ENCODE results near the gene STX2. TPM values are rescaled to one million over a fixed set of nuclear protein-coding genes. Genes with fewer than 3 reads are reported as not detected.

The STX2 gene
- total RNA-seq, 1 experiment from 2014 or later = 19.0 TPM

DNA sequence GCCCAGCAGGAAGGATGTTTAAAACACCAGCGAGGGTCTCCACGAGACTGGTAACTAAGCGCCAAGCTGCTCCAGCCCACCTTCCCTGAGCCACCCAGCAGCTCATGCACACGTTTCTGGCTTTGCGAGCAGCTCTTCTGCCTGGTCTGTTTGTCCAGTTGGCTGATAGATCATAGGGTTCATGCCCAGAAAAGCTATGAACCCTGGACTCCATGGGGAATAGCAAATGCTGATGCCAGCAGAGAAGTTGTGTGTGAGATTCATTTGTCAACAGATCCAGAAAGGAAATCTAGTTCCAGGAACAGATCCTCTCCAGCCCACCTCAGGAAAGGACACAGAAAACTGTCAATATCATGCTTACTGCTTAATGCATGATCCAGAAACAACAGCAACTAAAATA is 94.8 kb downstream of the STX2 start:
- no TSS peak for BruUV-seq (replicated peaks)
- ChIA-PET CTCF (interaction anchor here (0.6 to 0.7 kb wide), 4 partner anchors 13 to 1070 kb away, joined by 3 to 4 read pairs (median 3); no protein-coding TSS in a partner anchor), POLR2A (interaction anchor here (0.6 kb wide), 1 partner anchor 341 kb away, joined by 3 read pairs; no protein-coding TSS in a partner anchor)
- Mint-ChIP-seq H3K27me3 (ENCODE audit: insufficient read depth, unreplicated experiment) (peaks cover 22% of the 10 kb centered on the region), H3K27ac (ENCODE audit: low read depth, unreplicated experiment) (no peak overlapping the region), H3K4me3 (ENCODE audit: unreplicated experiment) (no peak overlapping the region), H3K9me3 (ENCODE audit: unreplicated experiment) (peaks cover 7% of the 10 kb centered on the region), H3K36me3 (ENCODE audit: insufficient read depth, unreplicated experiment) (no peaks in the 10 kb centered on the region), H3K4me1 (ENCODE audit: insufficient read depth, unreplicated experiment) (no peaks in the 10 kb centered on the region)
- TF ChIP-seq, protein P1, sequence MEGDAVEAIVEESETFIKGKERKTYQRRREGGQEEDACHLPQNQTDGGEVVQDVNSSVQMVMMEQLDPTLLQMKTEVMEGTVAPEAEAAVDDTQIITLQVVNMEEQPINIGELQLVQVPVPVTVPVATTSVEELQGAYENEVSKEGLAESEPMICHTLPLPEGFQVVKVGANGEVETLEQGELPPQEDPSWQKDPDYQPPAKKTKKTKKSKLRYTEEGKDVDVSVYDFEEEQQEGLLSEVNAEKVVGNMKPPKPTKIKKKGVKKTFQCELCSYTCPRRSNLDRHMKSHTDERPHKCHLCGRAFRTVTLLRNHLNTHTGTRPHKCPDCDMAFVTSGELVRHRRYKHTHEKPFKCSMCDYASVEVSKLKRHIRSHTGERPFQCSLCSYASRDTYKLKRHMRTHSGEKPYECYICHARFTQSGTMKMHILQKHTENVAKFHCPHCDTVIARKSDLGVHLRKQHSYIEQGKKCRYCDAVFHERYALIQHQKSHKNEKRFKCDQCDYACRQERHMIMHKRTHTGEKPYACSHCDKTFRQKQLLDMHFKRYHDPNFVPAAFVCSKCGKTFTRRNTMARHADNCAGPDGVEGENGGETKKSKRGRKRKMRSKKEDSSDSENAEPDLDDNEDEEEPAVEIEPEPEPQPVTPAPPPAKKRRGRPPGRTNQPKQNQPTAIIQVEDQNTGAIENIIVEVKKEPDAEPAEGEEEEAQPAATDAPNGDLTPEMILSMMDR (IDR thresholded peaks at IDR 0.05; ENCODE audit: unreplicated experiment) = no peak
- intact Hi-C loops (cut with micrococcal nuclease) = no loop called here
- no peak for DNase-seq (ENCODE audit: unreplicated experiment)

DNA sequence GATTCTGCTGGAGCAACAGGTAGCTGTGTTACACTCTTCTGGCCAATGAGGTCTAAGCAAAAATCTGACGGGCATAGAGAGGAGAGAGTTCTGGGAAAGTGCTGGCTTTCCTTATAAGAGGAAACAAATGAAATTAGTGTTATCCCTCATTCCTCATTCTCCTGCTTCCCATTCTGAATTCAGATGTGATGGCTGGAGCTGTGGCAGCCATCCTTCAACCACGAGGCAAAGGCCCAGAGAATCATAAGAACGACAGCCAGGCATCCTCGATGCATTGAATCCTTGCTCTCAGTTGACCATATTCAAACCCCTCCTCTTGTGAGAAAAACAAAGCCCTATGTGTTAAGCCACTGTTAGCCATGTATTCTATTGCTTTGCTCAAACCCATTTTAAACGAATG is 95.4 kb downstream of the STX2 start:
- Mint-ChIP-seq H3K27ac (ENCODE audit: low read depth, unreplicated experiment) (no peak overlapping the region), H3K4me3 (ENCODE audit: unreplicated experiment) (no peak overlapping the region), H3K4me1 (ENCODE audit: insufficient read depth, unreplicated experiment) (no peaks in the 10 kb centered on the region), H3K36me3 (ENCODE audit: insufficient read depth, unreplicated experiment) (no peaks in the 10 kb centered on the region), H3K9me3 (ENCODE audit: unreplicated experiment) (peaks cover 7% of the 10 kb centered on the region), H3K27me3 (ENCODE audit: insufficient read depth, unreplicated experiment) (peaks cover 22% of the 10 kb centered on the region)
- no TSS peak for BruUV-seq (replicated peaks)
- POLR2A ChIA-PET = interaction anchor here (0.5 kb wide), 1 partner anchor 9 kb away, joined by 3 read pairs; no protein-coding TSS in a partner anchor
- TF ChIP-seq, protein P1 (IDR thresholded peaks at IDR 0.05; ENCODE audit: unreplicated experiment) = no peak
- CTCF ChIA-PET = interaction anchor here (0.6 to 0.8 kb wide), 3 partner anchors 13 to 330 kb away, joined by 3 to 4 read pairs (median 3); no protein-coding TSS in a partner anchor
- intact Hi-C loops (cut with micrococcal nuclease) = no loop called here
- DNase-seq (ENCODE audit: unreplicated experiment) = no peak

DNA sequence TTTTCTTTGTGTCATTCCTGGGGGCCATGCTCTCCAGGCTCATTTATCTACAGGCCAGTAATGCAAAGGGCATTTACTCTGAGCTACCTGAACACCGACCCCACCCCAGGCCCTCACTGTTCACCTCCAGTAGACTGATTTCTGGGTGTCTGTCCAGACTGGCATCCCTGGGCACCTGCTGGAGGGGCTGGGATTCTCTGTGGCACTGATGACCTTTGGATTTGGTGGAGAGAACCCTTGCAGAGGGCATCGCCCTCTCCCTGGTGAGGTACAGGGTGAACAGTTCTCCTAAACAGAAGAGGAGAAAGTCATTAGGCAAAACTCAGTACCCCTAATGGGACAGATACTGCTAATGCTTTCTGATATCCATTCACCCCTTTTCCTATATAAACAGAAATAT is 95.9 kb downstream of the STX2 start:
- BruUV-seq (replicated peaks) = no TSS peak
- Mint-ChIP-seq H3K27me3 (ENCODE audit: insufficient read depth, unreplicated experiment) (peaks cover 22% of the 10 kb centered on the region), H3K4me1 (ENCODE audit: insufficient read depth, unreplicated experiment) (no peaks in the 10 kb centered on the region), H3K36me3 (ENCODE audit: insufficient read depth, unreplicated experiment) (no peaks in the 10 kb centered on the region), H3K4me3 (ENCODE audit: unreplicated experiment) (no peak overlapping the region), H3K9me3 (ENCODE audit: unreplicated experiment) (peaks cover 7% of the 10 kb centered on the region), H3K27ac (ENCODE audit: low read depth, unreplicated experiment) (no peak overlapping the region)
- CTCF ChIA-PET = interaction anchor here (0.8 kb wide), 1 partner anchor 330 kb away, joined by 3 read pairs; no protein-coding TSS in a partner anchor
- TF ChIP-seq, protein P1 (IDR thresholded peaks at IDR 0.05; ENCODE audit: unreplicated experiment) = no peak
- POLR2A ChIA-PET = no interaction called here
- DNase-seq (ENCODE audit: unreplicated experiment) = no peak
- intact Hi-C loops (cut with micrococcal nuclease) = no loop called here

- no peak overlapping the region for H3K27ac Mint-ChIP-seq (ENCODE audit: low read depth, unreplicated experiment)
- no peak overlapping the region for H3K4me3 Mint-ChIP-seq (ENCODE audit: unreplicated experiment)
- ChIA-PET POLR2A (no interaction called here), CTCF (no interaction called here)
- H3K9me3 Mint-ChIP-seq (ENCODE audit: unreplicated experiment) = peaks cover 7% of the 10 kb centered on the region
- no TSS peak for BruUV-seq (replicated peaks)
- TF ChIP-seq, protein P1 (IDR thresholded peaks at IDR 0.05; ENCODE audit: unreplicated experiment) = no peak
- no peak for DNase-seq (ENCODE audit: unreplicated experiment)
- no peaks in the 10 kb centered on the region for H3K36me3 Mint-ChIP-seq (ENCODE audit: insufficient read depth, unreplicated experiment)
- intact Hi-C loops (cut with micrococcal nuclease) = no loop called here
- H3K4me1 Mint-ChIP-seq (ENCODE audit: insufficient read depth, unreplicated experiment) = no peaks in the 10 kb centered on the region
- peaks cover 22% of the 10 kb centered on the region for H3K27me3 Mint-ChIP-seq (ENCODE audit: insufficient read depth, unreplicated experiment)
Measured at GRCh38 chr12:130742716-130743115, 96.3 kb downstream of the STX2 start.

Data from MCF 10A (cell line).